ENCODE measurements around the gene NFIC.
A peak's percentile ranks its signal among the peaks of the same experiment; 100 is the strongest.

NFIC gene

GRCh38 chr19:3359919-3360420 is 6.4 kb upstream of the NFIC start:
- DNase-seq, result no peak

- DNase-seq, result no peak
These were observed 5.7 kb upstream of the NFIC start for GRCh38 chr19:3360421-3361383.

GRCh38 chr19:3361384-3362216 is 4.8 kb upstream of the NFIC start:
- DNase-seq, result no peak

GRCh38 chr19:3362217-3362906 is 4.0 kb upstream of the NFIC start:
- no peak for DNase-seq

- no peak for DNase-seq
These were observed 2.4 kb upstream of the NFIC start for GRCh38 chr19:3363841-3364500.

GRCh38 chr19:3364501-3364858 is 1.9 kb upstream of the NFIC start:
- DNase-seq, result no peak

GRCh38 chr19:3365093-3365835 is 1.1 kb upstream of the NFIC start:
- no peak for DNase-seq

- no peak for DNase-seq
These were observed 607 bp downstream of the NFIC start for GRCh38 chr19:3366753-3367627.

- DNase-seq, result no peak
These were observed 1.5 kb downstream of the NFIC start for GRCh38 chr19:3367628-3368440.

GRCh38 chr19:3368441-3368795 is 2.0 kb downstream of the NFIC start:
- no peak for DNase-seq

GRCh38 chr19:3368848-3369336 is 2.5 kb downstream of the NFIC start:
- DNase-seq, result no peak

- DNase-seq, result no peak
These were observed 3.2 kb downstream of the NFIC start for GRCh38 chr19:3369337-3370213.

GRCh38 chr19:3370214-3370720 is 3.9 kb downstream of the NFIC start:
- DNase-seq, result peak in 1 of 2 experiments; percentile 34

- no peak for DNase-seq
These were observed 4.6 kb downstream of the NFIC start for GRCh38 chr19:3370728-3371591.

GRCh38 chr19:3372413-3372812 is 6.0 kb downstream of the NFIC start:
- no peak for DNase-seq

- DNase-seq, result no peak
These were observed 7.6 kb downstream of the NFIC start for GRCh38 chr19:3373971-3374368.

GRCh38 chr19:3374369-3375112 is 8.2 kb downstream of the NFIC start:
- no peak for DNase-seq
